ENCODE measurements around the gene COG2. TPM values are rescaled to one million over a fixed set of nuclear protein-coding genes. Genes with fewer than 3 reads are reported as not detected.

COG2 gene
- total and polyA plus RNA-seq, 2 of the 13 experiments (the other 11 are each of a cell fraction or from before 2014, with no cell fraction given) = 16.8 to 36.3 TPM

GRCh38 chr1:230702934-230703678 is 60.8 kb downstream of the COG2 start (continued):
- TF ChIP-seq ZBTB4 (CRISPR knock-in tag; IDR thresholded peaks at IDR 0.05; ENCODE audit: borderline replicate concordance) = peak; percentile 83; the same call in 1 of the 2 replicates
- no peak for TF ChIP-seq ZBTB40 (IDR thresholded peaks at IDR 0.05)
- TF ChIP-seq ZBTB40 (CRISPR knock-in tag; IDR thresholded peaks at IDR 0.05) = peak; percentile 77; the same call in 1 of the 2 replicates
- peak; percentile 98; the same call in 1 of the 2 replicates for TF ChIP-seq MTA1 (CRISPR knock-in tag; IDR thresholded peaks at IDR 0.05; ENCODE audit: borderline replicate concordance)
- no peak; the same call in 1 of the 2 replicates for TF ChIP-seq NCOA1 (CRISPR knock-in tag; IDR thresholded peaks at IDR 0.05)
- TF ChIP-seq ZNF570 (CRISPR knock-in tag; IDR thresholded peaks at IDR 0.05; ENCODE audit: borderline replicate concordance) = no peak
- TF ChIP-seq SP4 (CRISPR knock-in tag; IDR thresholded peaks at IDR 0.05) = peak; percentile 68; the same call in 1 of the 2 replicates
- TF ChIP-seq LRRFIP1 (CRISPR knock-in tag; conservative IDR thresholded peaks at IDR 0.05) = 0 out of 2 replicates have a peak, but pooled peaks have one; percentile 50
- TF ChIP-seq ZNF329 (CRISPR knock-in tag; IDR thresholded peaks at IDR 0.05; ENCODE audit: low read depth) = no peak; the same call in 1 of the 2 replicates
- peak; percentile 90 for TF ChIP-seq ZNF264 (CRISPR knock-in tag; IDR thresholded peaks at IDR 0.05)
